Measurements from ENCODE around the gene GRM4.

Gene GRM4

GRCh38 chr6:33989016-33989854 lies 156.7 kb downstream of the GRM4 start:
- POLR2A ChIA-PET (ENCODE audit: low non-redundant PET), result no interaction called here
- CTCF ChIA-PET, result interaction anchor here (1.1 kb wide), 1 partner anchor 227 kb away, joined by 3 read pairs; no protein-coding TSS in a partner anchor
- DNase-seq (ENCODE audit: low spot score), result no peak
- TF ChIP-seq CTCF (conservative IDR thresholded peaks at IDR 0.05; ENCODE audit: low read depth), result no peak
- H3K27ac ChIP-seq, result no peak overlapping the region

- no peak overlapping the region for H3K27ac ChIP-seq
- no peak for DNase-seq (ENCODE audit: low spot score)
- CTCF ChIA-PET, result interaction anchor here (0.5 to 0.7 kb wide), 2 partner anchors 12 to 193 kb away, joined by 3 to 5 read pairs; no protein-coding TSS in a partner anchor
- POLR2A ChIA-PET (ENCODE audit: low non-redundant PET), result no interaction called here
- TF ChIP-seq CTCF (conservative IDR thresholded peaks at IDR 0.05; ENCODE audit: low read depth), result no peak
Observed at GRCh38 chr6:33988121-33989015, 157.5 kb downstream of the GRM4 start.

- no peak for DNase-seq (ENCODE audit: low spot score)
- POLR2A ChIA-PET (ENCODE audit: low non-redundant PET), result no interaction called here
- CTCF ChIA-PET, result interaction anchor here (0.5 to 0.6 kb wide), 2 partner anchors 13 to 161 kb away, joined by 3 read pairs; no protein-coding TSS in a partner anchor
- no peak overlapping the region for H3K27ac ChIP-seq
- TF ChIP-seq CTCF (conservative IDR thresholded peaks at IDR 0.05; ENCODE audit: low read depth), result no peak
Observed at GRCh38 chr6:33987531-33988021, 158.3 kb downstream of the GRM4 start.

GRCh38 chr6:33985947-33986346 lies 159.9 kb downstream of the GRM4 start:
- no peak for TF ChIP-seq CTCF (conservative IDR thresholded peaks at IDR 0.05; ENCODE audit: low read depth)
- no peak overlapping the region for H3K27ac ChIP-seq
- DNase-seq (ENCODE audit: low spot score), result no peak
- POLR2A ChIA-PET (ENCODE audit: low non-redundant PET), result no interaction called here
- CTCF ChIA-PET, result no interaction called here

- CTCF ChIA-PET, result interaction anchor here (0.6 kb wide), 1 partner anchor 107 kb away, joined by 3 read pairs; no protein-coding TSS in a partner anchor
- DNase-seq (ENCODE audit: low spot score), result no peak
- no peak for TF ChIP-seq CTCF (conservative IDR thresholded peaks at IDR 0.05; ENCODE audit: low read depth)
- no peak overlapping the region for H3K27ac ChIP-seq
- POLR2A ChIA-PET (ENCODE audit: low non-redundant PET), result no interaction called here
Observed at GRCh38 chr6:33985313-33985751, 160.6 kb downstream of the GRM4 start.

Measured in RWPE1 (cell line).